Endothelial cell of hepatic sinusoid (primary cell): ENCODE data around the gene GRM6.

Source experiments
- in situ Hi-C: cut with HindIII; loops from 2 replicates; pipeline ENCODE4 v1.10.0; 2017; ENCODE audit warnings: low sequenced_read_pairs

Gene GRM6

GRCh38 chr5:178994580-178995340, at the start of gene GRM6:
GRM6 (minus strand) TSS chr5:178995320; CDS start chr5:178994944, 376 bp downstream.
- in situ Hi-C loops: no loop called here

- in situ Hi-C loops: no loop called here
Observed at GRCh38 chr5:179044765-179045164, 49.6 kb upstream of the GRM6 start.

- in situ Hi-C loops: loop anchor here (5.0 kb wide), 1 partner anchor 66 kb away; no protein-coding TSS in a partner anchor
Observed at GRCh38 chr5:179033004-179033580, 38.0 kb upstream of the GRM6 start.

GRCh38 chr5:179023528-179024189, 28.5 kb upstream of the GRM6 start, which contains the start of gene ZNF879:
ZNF879 (plus strand) TSS chr5:179023804; CDS start chr5:179025005, 1,201 bp downstream.
- in situ Hi-C loops: no loop called here

GRCh38 chr5:179008667-179009066, 13.5 kb upstream of the GRM6 start:
- in situ Hi-C loops: no loop called here

GRCh38 chr5:179006564-179006963, 11.4 kb upstream of the GRM6 start:
- in situ Hi-C loops: no loop called here

- in situ Hi-C loops: no loop called here
Observed at GRCh38 chr5:178998441-178998840, 3.3 kb upstream of the GRM6 start.

- in situ Hi-C loops: no loop called here
Observed at GRCh38 chr5:178997191-178997590, 2.1 kb upstream of the GRM6 start.

GRCh38 chr5:178996156-178996555, 1.0 kb upstream of the GRM6 start:
- in situ Hi-C loops: no loop called here

- in situ Hi-C loops: no loop called here
Observed at GRCh38 chr5:178995341-178995690, 196 bp upstream of the GRM6 start.

GRCh38 chr5:178993955-178994579, 1.1 kb downstream of the GRM6 start:
- in situ Hi-C loops: no loop called here

GRCh38 chr5:178993236-178993765, 1.8 kb downstream of the GRM6 start:
- in situ Hi-C loops: no loop called here

GRCh38 chr5:178992291-178992895, 2.7 kb downstream of the GRM6 start:
- in situ Hi-C loops: no loop called here

- in situ Hi-C loops: no loop called here
Observed at GRCh38 chr5:178991190-178992145, 3.7 kb downstream of the GRM6 start.

GRCh38 chr5:178990491-178990890, 4.6 kb downstream of the GRM6 start:
- in situ Hi-C loops: no loop called here

- in situ Hi-C loops: no loop called here
Observed at GRCh38 chr5:178989311-178989710, 5.8 kb downstream of the GRM6 start.

- in situ Hi-C loops: no loop called here
Observed at GRCh38 chr5:178988436-178989220, 6.5 kb downstream of the GRM6 start.

- in situ Hi-C loops: no loop called here
Observed at GRCh38 chr5:178986326-178986960, 8.7 kb downstream of the GRM6 start.
